Activated T-helper 17 cell treated with anti-CD3 and anti-CD28 coated beads, Interleukin-2, amount 50 U/mL, for 72 hours (primary cell): ENCODE results near the gene SLC22A23. TPM values are rescaled to one million over a fixed set of nuclear protein-coding genes. Genes with fewer than 3 reads are reported as not detected.
A peak's percentile ranks its signal among the peaks of the same experiment; 100 is the strongest.

Source experiments
- ATAC-seq: fragments of 150-1000 bp; cut with Tn5 transposase; replicated peaks from 2 replicates; pipeline ENCODE4 v1.10.0; 2021; ENCODE audit warnings: mild to moderate bottlenecking, moderate library complexity
- H3K27ac Mint-ChIP-seq: one replicate; pipeline ENCODE4 v1.8.0; 2022; ENCODE audit warnings: mixed read lengths
- H3K27me3 Mint-ChIP-seq: one replicate; pipeline ENCODE4 v1.8.0; 2022; ENCODE audit warnings: mixed read lengths
- H3K36me3 Mint-ChIP-seq: one replicate; pipeline ENCODE4 v1.8.0; 2022; ENCODE audit warnings: low read depth, mild to moderate bottlenecking, mixed read lengths
- H3K4me1 Mint-ChIP-seq: one replicate; pipeline ENCODE4 v1.8.0; 2022; ENCODE audit warnings: mixed read lengths
- H3K4me3 Mint-ChIP-seq: one replicate; pipeline ENCODE4 v1.8.0; 2022; ENCODE audit warnings: mild to moderate bottlenecking, mixed read lengths
- H3K9me3 Mint-ChIP-seq: one replicate; pipeline ENCODE4 v1.8.0; 2022; ENCODE audit warnings: mixed read lengths
- total RNA-seq, 2 donors: library from RNA; stranded (reverse); gene quantifications; one replicate each; pipeline ENCODE4 v1.2.3, GENCODE V29; 2022

The SLC22A23 gene
- total RNA-seq, 2 donors from 2014 or later = 0.13 to 0.45 TPM

GRCh38 chr6:3355011-3355357, 101.9 kb downstream of the SLC22A23 start:
- Mint-ChIP-seq H3K4me3 (peak overlapping the region; percentile 73), H3K4me1 (peaks cover 6% of the 10 kb centered on the region), H3K27ac (no peak overlapping the region), H3K27me3 (no peaks in the 10 kb centered on the region), H3K9me3 (no peaks in the 10 kb centered on the region), H3K36me3 (no peaks in the 10 kb centered on the region)
- ATAC-seq = no peak

- Mint-ChIP-seq H3K9me3 (no peaks in the 10 kb centered on the region), H3K36me3 (no peaks in the 10 kb centered on the region), H3K27ac (no peak overlapping the region), H3K4me1 (peaks cover 6% of the 10 kb centered on the region), H3K27me3 (peaks cover 5% of the 10 kb centered on the region), H3K4me3 (no peak overlapping the region)
- ATAC-seq = no peak
Observed at GRCh38 chr6:3353939-3354338, 102.9 kb downstream of the SLC22A23 start.

DNA sequence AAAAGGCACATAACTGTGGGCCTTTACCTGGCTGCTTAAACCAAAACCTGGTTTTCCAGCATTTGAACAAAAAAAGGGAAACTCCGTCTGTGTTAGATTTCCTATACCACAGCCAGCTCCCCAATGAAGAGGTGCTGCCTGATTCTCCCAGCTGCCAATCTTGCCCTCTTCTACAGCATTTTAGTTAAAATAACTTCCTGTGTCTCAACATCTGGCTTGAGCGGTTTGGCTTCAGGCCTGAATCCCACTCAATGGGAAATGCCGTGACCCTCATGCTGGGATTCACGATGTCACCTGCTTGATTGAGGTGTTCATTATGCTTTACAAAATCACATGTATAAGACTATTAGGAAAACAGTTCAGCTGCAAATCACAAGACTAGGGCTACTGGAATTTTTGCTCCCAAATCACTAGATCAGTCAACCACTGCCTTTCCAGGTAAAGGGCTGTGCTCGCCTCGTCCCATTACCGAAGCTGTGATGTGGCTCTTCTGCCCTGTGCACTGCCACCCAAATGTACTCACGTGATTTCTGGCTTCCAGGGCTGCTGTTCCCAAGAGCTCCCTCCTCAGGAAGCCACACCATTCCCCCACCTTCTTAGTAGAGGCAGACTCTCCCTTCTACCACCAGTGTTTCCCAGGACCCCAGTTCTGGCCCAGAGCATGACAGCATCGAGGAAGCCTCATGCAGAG, 103.5 kb downstream of the SLC22A23 start:
- Mint-ChIP-seq H3K36me3 (no peaks in the 10 kb centered on the region), H3K27ac (no peak overlapping the region), H3K9me3 (no peaks in the 10 kb centered on the region), H3K4me1 (peaks cover 6% of the 10 kb centered on the region), H3K4me3 (no peak overlapping the region), H3K27me3 (peaks cover 5% of the 10 kb centered on the region)
- ATAC-seq = no peak

DNA sequence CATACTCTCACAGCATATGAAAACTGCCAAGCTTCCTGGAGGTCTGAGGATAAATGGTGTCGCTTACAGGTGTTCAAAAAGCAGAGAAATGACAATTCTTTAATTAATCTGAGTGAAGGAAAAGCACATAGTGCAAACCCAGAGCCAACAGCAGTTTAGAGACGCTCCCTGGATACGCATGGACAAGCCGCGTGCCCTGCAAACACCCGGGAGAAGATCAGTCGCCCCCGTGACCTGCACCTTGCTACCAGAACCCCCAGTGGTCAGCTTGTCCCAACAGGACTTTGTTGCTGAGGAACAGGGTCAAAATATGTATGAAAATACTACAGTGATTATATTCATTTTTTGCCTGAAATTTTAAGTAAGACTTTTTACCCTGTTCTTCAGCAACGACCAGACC, 104.2 kb downstream of the SLC22A23 start:
- Mint-ChIP-seq H3K9me3 (no peaks in the 10 kb centered on the region), H3K27ac (no peak overlapping the region), H3K4me1 (peaks cover 6% of the 10 kb centered on the region), H3K27me3 (peaks cover 5% of the 10 kb centered on the region), H3K4me3 (no peak overlapping the region), H3K36me3 (no peaks in the 10 kb centered on the region)
- ATAC-seq = no peak

DNA sequence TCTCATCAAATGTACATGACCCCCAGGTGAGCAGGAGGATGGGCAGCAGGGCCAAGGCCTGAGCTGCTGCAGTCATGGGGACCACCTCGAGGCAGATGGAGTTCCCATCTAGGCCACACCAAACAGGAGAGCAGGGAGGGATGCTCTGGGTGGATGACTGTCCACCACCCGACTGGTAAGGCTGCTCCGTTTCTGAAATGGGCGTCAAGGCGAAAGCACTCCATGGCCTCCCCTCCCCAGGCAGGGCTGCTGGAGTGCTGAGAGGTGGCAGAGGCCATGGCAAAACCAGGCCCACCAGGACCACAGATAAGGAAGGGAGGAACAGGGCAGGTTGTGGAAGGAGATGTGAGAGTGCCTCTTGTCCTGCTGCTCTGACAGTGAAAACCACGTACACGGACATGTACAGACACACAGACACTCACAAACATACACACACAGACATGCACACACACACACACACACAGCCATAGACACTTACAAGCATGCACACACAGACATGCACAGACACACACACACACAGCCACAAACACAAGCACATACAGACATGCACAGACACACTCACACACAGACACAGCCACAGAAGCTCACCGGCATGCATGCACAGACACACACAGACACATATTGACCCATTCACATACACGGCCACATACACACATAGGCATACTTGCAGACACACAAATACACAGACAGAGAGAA, 104.9 kb downstream of the SLC22A23 start:
- H3K9me3 Mint-ChIP-seq = no peaks in the 10 kb centered on the region
- H3K36me3 Mint-ChIP-seq = no peaks in the 10 kb centered on the region
- peaks cover 5% of the 10 kb centered on the region for H3K27me3 Mint-ChIP-seq
- H3K4me1 Mint-ChIP-seq = peaks cover 6% of the 10 kb centered on the region
- no peak overlapping the region for H3K4me3 Mint-ChIP-seq
- ATAC-seq = no peak
- H3K27ac Mint-ChIP-seq = no peak overlapping the region

DNA sequence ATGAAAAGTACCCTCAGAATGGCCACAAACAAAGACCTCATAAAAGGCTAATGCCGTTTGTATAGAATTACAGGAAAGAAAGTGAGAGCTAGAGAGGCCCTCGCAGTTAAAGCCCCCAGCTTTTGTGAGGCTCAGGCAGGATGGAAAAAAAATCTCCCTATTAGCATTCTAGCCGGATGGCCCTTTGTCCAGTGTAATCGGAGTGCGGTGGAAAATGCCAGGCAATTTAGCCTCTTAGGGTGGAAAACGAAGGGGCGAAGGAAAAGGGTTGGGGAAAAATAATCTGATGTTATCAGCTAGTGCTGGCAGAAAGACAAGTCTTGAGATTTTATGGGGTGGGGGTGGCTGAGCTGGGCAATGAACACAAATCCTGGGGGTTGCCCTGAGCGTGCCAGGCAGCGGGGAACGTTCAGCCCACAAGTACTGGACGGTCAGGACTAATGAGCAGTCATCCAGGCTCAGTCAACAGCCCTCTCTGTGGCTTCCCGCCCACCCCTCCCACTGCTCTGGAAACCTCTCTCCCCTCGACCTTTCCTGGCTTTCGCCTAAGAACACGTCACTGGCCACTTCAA, 105.7 kb downstream of the SLC22A23 start:
- ATAC-seq = no peak
- Mint-ChIP-seq H3K4me1 (peaks cover 6% of the 10 kb centered on the region), H3K9me3 (no peaks in the 10 kb centered on the region), H3K27ac (no peak overlapping the region), H3K4me3 (no peak overlapping the region), H3K27me3 (peaks cover 7% of the 10 kb centered on the region), H3K36me3 (no peaks in the 10 kb centered on the region)

DNA sequence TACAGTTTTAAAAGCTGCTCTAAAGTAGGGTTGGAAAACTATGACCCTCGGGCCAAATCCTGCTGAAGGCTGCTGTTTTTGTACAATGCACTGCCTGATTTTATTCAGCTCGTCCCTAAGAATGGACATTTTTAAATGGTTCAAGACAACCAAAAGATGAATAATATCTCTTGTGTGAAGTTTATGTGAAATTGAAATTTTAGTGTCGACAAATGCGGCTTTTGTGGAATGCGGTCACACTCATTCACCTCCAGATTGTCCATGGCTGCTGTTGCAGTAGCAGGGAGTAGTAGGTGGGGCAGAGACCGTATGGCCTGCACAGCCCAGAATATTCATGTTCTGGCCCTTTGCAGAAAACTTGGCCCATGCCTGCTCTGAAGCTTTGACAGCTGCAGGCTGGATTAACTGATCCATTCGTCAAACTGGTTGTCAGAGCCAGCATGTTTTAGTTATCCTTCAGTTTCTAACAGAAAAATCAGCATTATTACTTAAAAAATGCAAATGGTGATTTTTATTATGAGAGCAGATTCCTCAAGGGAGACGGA, 106.5 kb downstream of the SLC22A23 start:
- H3K36me3 Mint-ChIP-seq = no peaks in the 10 kb centered on the region
- H3K4me1 Mint-ChIP-seq = no peaks in the 10 kb centered on the region
- H3K27me3 Mint-ChIP-seq = peaks cover 8% of the 10 kb centered on the region
- H3K27ac Mint-ChIP-seq = no peak overlapping the region
- H3K4me3 Mint-ChIP-seq = no peak overlapping the region
- H3K9me3 Mint-ChIP-seq = no peaks in the 10 kb centered on the region
- no peak for ATAC-seq

DNA sequence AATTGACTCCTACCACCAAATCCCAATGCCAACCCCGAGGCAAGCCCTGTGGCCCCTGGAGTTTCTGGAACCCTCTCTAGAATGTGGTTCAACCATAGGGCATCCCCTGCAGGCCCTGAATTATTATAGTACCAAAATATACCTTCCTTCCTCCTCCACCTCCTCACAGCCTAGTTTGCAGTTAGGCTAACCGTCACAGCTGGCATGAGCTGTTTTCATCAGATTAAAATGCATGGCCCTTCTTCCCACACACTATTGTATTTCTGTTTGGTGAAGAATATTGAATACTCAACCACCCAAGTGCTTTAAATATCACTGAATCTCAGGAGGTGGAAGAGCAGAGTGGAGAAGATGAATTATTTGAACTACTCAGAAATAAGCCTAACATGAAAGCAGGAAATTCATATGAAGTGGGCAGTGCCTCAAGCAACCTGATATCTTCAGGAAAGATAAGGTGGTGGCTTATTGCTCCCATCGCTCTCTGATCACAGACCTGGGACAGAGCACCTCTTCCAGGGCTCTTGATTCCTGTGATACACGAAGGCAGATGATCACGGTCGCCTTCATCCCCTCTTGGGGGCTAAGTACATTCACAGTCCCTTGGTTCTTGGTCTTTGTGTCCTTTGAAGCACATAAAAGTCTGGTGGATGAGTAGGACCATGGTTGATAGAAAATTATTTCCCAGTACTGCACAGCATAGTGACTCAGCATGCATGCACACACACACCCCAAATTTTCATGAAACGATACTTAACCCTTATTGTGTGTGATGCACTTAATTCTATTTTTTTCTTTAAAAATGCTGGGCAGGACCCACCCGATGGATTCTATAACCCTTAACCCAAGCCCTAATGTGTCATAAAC, 107.2 kb downstream of the SLC22A23 start:
- no peaks in the 10 kb centered on the region for H3K4me1 Mint-ChIP-seq
- no peaks in the 10 kb centered on the region for H3K9me3 Mint-ChIP-seq
- no peak for ATAC-seq
- no peak overlapping the region for H3K4me3 Mint-ChIP-seq
- no peaks in the 10 kb centered on the region for H3K36me3 Mint-ChIP-seq
- no peak overlapping the region for H3K27ac Mint-ChIP-seq
- peaks cover 8% of the 10 kb centered on the region for H3K27me3 Mint-ChIP-seq

DNA sequence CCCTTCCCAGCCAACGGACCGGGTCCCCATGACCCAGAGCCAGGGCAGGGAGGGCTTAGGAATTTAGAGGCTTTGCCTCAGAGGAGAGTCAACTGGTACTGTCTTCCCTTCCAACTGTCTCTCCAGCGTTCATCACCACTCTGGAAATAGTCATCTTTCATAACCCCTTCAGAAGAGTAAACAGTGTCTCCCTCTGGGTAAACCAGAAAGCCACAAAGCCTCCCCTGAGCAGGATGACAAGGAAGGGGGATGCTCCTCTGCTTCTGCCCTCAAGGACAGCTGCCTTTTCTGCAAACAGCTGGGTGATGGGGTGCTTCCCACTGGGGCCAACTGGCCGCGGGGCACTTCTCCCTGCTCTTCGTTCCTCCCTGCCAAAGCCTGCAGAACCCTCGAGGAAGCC, 108.0 kb downstream of the SLC22A23 start:
- Mint-ChIP-seq H3K4me3 (no peak overlapping the region), H3K27ac (no peak overlapping the region), H3K27me3 (peaks cover 8% of the 10 kb centered on the region)

GRCh38 chr6:3347826-3348225, 109.0 kb downstream of the SLC22A23 start:
- ATAC-seq = no peak
- Mint-ChIP-seq H3K36me3 (no peaks in the 10 kb centered on the region), H3K27me3 (peaks cover 12% of the 10 kb centered on the region), H3K27ac (no peak overlapping the region), H3K4me3 (no peak overlapping the region), H3K4me1 (no peaks in the 10 kb centered on the region), H3K9me3 (no peaks in the 10 kb centered on the region)

More for the DNA sequence above, 108.0 kb downstream of the SLC22A23 start:
- no peaks in the 10 kb centered on the region for H3K36me3 Mint-ChIP-seq
- H3K4me1 Mint-ChIP-seq = no peaks in the 10 kb centered on the region
- ATAC-seq = no peak
- H3K9me3 Mint-ChIP-seq = no peaks in the 10 kb centered on the region

- H3K9me3 Mint-ChIP-seq = no peaks in the 10 kb centered on the region
- ATAC-seq = no peak
- H3K4me1 Mint-ChIP-seq = no peaks in the 10 kb centered on the region
Observed at GRCh38 chr6:3347247-3347646, 109.6 kb downstream of the SLC22A23 start.

GRCh38 chr6:3346476-3346875, 110.4 kb downstream of the SLC22A23 start:
- no peak for ATAC-seq
- no peaks in the 10 kb centered on the region for H3K4me1 Mint-ChIP-seq
- no peaks in the 10 kb centered on the region for H3K9me3 Mint-ChIP-seq
- peaks cover 12% of the 10 kb centered on the region for H3K27me3 Mint-ChIP-seq
- H3K36me3 Mint-ChIP-seq = no peaks in the 10 kb centered on the region
- H3K27ac Mint-ChIP-seq = no peak overlapping the region
- no peak overlapping the region for H3K4me3 Mint-ChIP-seq

More at GRCh38 chr6:3347247-3347646, 109.6 kb downstream of the SLC22A23 start:
- no peak overlapping the region for H3K27ac Mint-ChIP-seq
- H3K27me3 Mint-ChIP-seq = peaks cover 12% of the 10 kb centered on the region
- no peak overlapping the region for H3K4me3 Mint-ChIP-seq
- H3K36me3 Mint-ChIP-seq = no peaks in the 10 kb centered on the region

- no peak overlapping the region for H3K4me3 Mint-ChIP-seq
- H3K27me3 Mint-ChIP-seq = peaks cover 12% of the 10 kb centered on the region
- ATAC-seq = no peak
- no peaks in the 10 kb centered on the region for H3K9me3 Mint-ChIP-seq
- no peaks in the 10 kb centered on the region for H3K4me1 Mint-ChIP-seq
- no peaks in the 10 kb centered on the region for H3K36me3 Mint-ChIP-seq
- H3K27ac Mint-ChIP-seq = no peak overlapping the region
Observed at GRCh38 chr6:3345836-3346235, 111.0 kb downstream of the SLC22A23 start.
